Testis (tissue), 2 donors: ENCODE results near the gene FIGN.

Experiments used
- POLR2A ChIP-seq: fragments of 450-650 bp; IDR thresholded peaks from one replicate; pipeline ENCODE4 v1.6.1; 2017; ENCODE audit warnings: antibody characterized with exemption, mild to moderate bottlenecking, moderate library complexity
- TF ChIP-seq, protein P1 (sequence below), 3 experiments: fragments of 450-650 bp in 2 of 3; fragments of 200-600 bp in 1 of 3; sonication (generic) in 1 of 3; IDR thresholded peaks; one replicate each; pipeline ENCODE4 v1.5.1; 2016 to 2019; ENCODE audit warnings: antibody characterized with exemption in 3 of 3, mild to moderate bottlenecking in 2 of 3, moderate library complexity in 1 of 3

- no peak for TF ChIP-seq POLR2A
- TF ChIP-seq, protein P1, sequence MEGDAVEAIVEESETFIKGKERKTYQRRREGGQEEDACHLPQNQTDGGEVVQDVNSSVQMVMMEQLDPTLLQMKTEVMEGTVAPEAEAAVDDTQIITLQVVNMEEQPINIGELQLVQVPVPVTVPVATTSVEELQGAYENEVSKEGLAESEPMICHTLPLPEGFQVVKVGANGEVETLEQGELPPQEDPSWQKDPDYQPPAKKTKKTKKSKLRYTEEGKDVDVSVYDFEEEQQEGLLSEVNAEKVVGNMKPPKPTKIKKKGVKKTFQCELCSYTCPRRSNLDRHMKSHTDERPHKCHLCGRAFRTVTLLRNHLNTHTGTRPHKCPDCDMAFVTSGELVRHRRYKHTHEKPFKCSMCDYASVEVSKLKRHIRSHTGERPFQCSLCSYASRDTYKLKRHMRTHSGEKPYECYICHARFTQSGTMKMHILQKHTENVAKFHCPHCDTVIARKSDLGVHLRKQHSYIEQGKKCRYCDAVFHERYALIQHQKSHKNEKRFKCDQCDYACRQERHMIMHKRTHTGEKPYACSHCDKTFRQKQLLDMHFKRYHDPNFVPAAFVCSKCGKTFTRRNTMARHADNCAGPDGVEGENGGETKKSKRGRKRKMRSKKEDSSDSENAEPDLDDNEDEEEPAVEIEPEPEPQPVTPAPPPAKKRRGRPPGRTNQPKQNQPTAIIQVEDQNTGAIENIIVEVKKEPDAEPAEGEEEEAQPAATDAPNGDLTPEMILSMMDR (IDR thresholded peaks at IDR 0.05), result no peak
These were observed 19.7 kb downstream of the FIGN start for GRCh38 chr2:163716101-163716500.
